HG03439 (cell line): ENCODE results near the gene CIAO2A.
"Not testable (repeated sequence)": the region's sequence is repeated elsewhere in the genome, so short reads cannot be mapped to it uniquely, and the experiment has no call there.

Experiments used
- ATAC-seq: cut with Tn5 transposase; IDR thresholded peaks from one replicate; pipeline ENCODE4 v1.9.1; 2021; ENCODE audit warnings: mild to moderate bottlenecking, moderate library complexity; ENCODE audit not compliant: unreplicated experiment

The CIAO2A gene

GRCh38 chr15:64093627-64094417 lies at the start of gene CIAO2A:
TSS of gene CIAO2A (minus strand) at chr15:64093838. CDS start at chr15:64093768, 70 bp downstream.
- peak; percentile 58 for ATAC-seq

GRCh38 chr15:64143276-64143675 lies 49.6 kb upstream of the CIAO2A start:
- no peak for ATAC-seq

- no peak for ATAC-seq
These were observed 48.3 kb upstream of the CIAO2A start for GRCh38 chr15:64141798-64142512.

GRCh38 chr15:64138331-64138941 lies 44.8 kb upstream of the CIAO2A start:
- ATAC-seq, result no peak

GRCh38 chr15:64137226-64137833 lies 43.7 kb upstream of the CIAO2A start:
- no peak for ATAC-seq

GRCh38 chr15:64136347-64136746 lies 42.7 kb upstream of the CIAO2A start:
- ATAC-seq, result no peak

GRCh38 chr15:64134345-64134829 lies 40.7 kb upstream of the CIAO2A start:
- no peak for ATAC-seq

- no peak for ATAC-seq
These were observed 40.1 kb upstream of the CIAO2A start for GRCh38 chr15:64133623-64134344.

- no peak for ATAC-seq
These were observed 38.6 kb upstream of the CIAO2A start for GRCh38 chr15:64132217-64132616.

- ATAC-seq, result no peak
These were observed 37.9 kb upstream of the CIAO2A start for GRCh38 chr15:64131547-64131946.

- ATAC-seq, result no peak
These were observed 36.5 kb upstream of the CIAO2A start for GRCh38 chr15:64130159-64130558.

GRCh38 chr15:64127521-64128270 lies 34.1 kb upstream of the CIAO2A start:
- ATAC-seq, result no peak

GRCh38 chr15:64125978-64126377 lies 32.3 kb upstream of the CIAO2A start:
- no peak for ATAC-seq

- ATAC-seq, result no peak
These were observed 29.3 kb upstream of the CIAO2A start for GRCh38 chr15:64122936-64123351.

- no peak for ATAC-seq
These were observed 28.8 kb upstream of the CIAO2A start for GRCh38 chr15:64122444-64122843.

- ATAC-seq, result no peak
These were observed 28.0 kb upstream of the CIAO2A start for GRCh38 chr15:64121614-64122013.

- ATAC-seq, result not testable (repeated sequence)
These were observed 26.7 kb upstream of the CIAO2A start for GRCh38 chr15:64120322-64120721.

GRCh38 chr15:64117759-64118487 lies 24.3 kb upstream of the CIAO2A start:
- ATAC-seq, result no peak

- no peak for ATAC-seq
These were observed 19.3 kb upstream of the CIAO2A start for GRCh38 chr15:64112904-64113303.
